DMS 273 (cell line): ENCODE measurements around the gene CKM.
A peak's percentile ranks its signal among the peaks of the same experiment; 100 is the strongest.
"Not testable (repeated sequence)": the region's sequence is repeated elsewhere in the genome, so short reads cannot be mapped to it uniquely, and the experiment has no call there.

Experiments used
- DNase-seq: peaks from one replicate; lab custom pipeline; 2025; ENCODE audit not compliant: unreplicated experiment; lab: John Stamatoyannopoulos, UW

Gene CKM

GRCh38 chr19:45349430-45349941 is 26.8 kb upstream of the CKM start:
- no peak for DNase-seq

GRCh38 chr19:45349126-45349415 is 26.4 kb upstream of the CKM start:
- DNase-seq, result no peak

DNA sequence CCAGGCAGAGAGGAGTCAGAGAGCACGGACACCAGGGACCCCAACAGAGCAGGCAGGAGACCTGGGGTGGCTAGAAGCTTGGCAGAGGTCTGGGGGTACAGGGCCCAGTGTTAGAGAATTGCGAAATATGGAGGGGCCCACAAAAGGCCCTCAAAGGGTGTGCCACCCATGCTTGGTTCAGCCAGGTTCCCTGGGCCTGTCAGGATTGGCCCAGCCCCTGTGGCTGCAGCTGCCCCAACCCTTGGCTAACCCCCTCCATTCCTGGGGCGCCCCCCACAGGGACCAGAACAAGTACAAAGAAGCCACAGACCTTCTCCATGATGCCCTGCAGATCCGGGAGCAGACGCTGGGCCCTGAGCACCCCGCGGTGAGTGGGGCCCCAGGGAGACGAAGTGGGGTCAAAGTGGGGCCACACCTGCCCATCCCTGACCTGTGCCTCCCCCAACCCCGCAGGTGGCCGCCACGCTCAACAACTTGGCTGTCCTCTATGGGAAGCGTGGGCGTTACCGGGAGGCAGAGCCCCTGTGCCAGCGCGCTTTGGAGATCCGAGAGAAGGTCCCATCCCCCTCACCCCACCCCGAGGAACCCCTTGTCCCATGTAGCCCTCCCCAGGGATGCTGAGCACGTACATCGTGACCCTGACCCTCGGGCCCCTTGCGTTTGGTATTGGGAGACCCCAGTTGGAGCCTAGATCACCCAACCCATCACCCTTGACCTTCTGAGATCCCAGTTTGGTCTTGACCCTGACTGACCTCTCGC is 25.9 kb upstream of the CKM start:
- DNase-seq, result peak; percentile 37

- no peak for DNase-seq
Observed at GRCh38 chr19:45347570-45348366, 25.1 kb upstream of the CKM start.

GRCh38 chr19:45346449-45346848 is 23.8 kb upstream of the CKM start:
- DNase-seq, result peak; percentile 79

DNA sequence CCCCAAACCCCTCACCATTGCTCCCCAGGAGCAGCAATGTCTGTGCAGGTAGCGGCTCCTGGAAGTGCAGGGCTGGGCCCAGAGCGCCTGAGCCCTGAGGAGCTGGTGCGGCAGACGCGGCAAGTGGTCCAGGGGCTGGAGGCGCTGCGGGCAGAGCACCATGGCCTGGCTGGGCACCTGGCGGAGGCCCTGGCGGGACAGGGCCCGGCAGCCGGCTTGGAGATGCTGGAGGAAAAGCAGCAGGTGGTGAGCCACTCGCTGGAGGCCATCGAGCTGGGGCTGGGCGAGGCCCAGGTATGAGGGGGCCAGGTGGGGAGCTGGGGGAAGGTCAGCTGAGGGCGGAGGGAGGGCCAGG is 22.8 kb upstream of the CKM start:
- no peak for DNase-seq

GRCh38 chr19:45344621-45345505 is 22.2 kb upstream of the CKM start:
- no peak for DNase-seq

DNA sequence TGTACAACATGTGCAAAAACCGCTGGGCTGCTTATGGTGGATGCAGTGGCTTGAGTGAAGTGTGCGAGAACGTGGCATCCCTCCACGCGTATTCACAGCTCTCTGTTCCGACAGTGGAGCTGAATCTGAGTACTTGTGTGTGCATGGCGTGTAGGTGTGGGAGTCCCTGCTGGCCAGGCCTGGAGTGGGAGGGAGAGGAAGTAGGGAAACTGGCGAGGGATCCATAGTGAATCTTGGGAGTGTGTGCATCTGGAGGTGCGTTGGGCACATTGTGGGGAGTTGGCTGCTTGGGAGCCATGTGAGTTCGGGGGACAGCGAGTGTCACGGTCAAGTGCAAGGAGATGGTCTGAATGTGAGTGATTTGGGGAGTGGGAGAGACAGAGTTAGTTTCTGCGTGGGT is 20.2 kb upstream of the CKM start:
- DNase-seq, result no peak

GRCh38 chr19:45340899-45341453 is 18.3 kb upstream of the CKM start:
- DNase-seq, result no peak

- peak; percentile 60 for DNase-seq
Observed at GRCh38 chr19:45340232-45340898, 17.7 kb upstream of the CKM start, which contains the start of gene KLC3. Gene KLC3, plus strand, starts transcription at chr19:45340750. Its CDS starts 4,792 bp downstream, at chr19:45345542.

DNA sequence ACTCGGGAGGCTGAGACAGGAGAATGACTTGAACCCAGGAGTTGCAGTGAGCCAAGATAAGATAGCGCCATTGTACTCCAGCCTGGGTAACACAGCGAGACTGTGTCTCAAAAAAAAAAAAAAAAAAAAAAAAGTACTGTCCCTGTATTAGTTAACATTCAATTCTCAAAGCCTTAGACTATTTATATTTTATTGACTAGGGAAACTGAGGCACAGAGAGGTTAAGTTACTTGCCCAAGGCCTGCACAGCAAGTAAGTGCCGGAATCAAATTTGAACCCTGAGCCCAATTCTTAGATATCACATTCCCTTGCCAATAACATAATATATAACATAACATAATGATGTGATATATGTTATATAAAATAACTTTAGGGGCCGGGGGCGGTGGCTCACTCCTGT is 17.0 kb upstream of the CKM start:
- no peak for DNase-seq

GRCh38 chr19:45336696-45337251 is 14.1 kb upstream of the CKM start:
- no peak for DNase-seq

DNA sequence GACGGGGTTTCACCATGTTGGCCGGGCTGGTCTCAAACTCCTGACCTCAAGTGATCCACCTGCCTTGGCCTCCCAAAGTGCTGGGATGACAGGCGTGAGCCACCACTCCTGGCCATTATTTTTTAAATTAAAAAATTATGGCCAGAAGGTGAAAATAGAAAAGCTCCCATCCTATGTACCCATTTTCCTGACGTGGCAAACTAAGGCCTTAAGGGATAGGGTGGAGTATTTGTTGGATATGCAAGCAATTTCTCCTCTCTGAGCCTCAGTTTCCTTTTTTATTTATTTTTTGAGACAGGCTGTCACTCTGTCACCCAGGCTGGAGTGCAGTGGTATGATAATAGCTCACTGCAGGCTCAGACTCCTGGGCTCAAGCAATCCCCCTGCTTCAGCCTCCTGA is 12.2 kb upstream of the CKM start:
- DNase-seq, result not testable (repeated sequence)

DNA sequence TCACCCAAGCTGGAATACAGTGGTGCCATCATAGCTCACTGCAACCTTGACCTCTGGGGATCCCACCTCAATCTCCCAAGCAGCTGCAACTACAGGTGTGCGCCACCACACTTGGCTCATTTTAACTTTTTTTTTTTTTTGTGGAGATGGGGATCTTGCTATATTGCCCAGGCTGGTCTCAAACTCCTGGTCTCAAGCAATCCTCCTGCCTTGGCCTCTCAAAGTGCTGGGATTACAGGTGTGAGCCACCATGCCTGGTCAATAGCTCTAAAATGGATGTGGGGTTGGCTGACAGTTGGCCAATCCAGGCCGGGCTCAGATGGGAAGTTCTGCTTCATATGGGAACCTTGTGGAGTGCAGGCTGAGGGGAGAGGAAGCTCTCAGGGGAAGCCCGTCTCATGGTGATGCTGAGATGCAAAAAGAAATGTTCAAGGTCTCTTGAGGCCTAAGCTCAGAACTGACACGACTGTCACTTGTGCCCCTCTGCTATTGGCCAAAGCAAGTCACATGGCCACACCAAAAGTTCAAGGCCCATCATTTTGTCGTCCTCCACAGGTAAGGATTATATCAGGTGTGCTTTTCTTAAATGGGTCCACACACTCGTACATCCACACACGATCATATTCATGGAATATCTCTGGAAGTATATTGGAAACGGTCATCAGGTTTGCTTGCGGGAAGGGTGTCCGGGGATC is 11.1 kb upstream of the CKM start:
- DNase-seq, result no peak

DNA sequence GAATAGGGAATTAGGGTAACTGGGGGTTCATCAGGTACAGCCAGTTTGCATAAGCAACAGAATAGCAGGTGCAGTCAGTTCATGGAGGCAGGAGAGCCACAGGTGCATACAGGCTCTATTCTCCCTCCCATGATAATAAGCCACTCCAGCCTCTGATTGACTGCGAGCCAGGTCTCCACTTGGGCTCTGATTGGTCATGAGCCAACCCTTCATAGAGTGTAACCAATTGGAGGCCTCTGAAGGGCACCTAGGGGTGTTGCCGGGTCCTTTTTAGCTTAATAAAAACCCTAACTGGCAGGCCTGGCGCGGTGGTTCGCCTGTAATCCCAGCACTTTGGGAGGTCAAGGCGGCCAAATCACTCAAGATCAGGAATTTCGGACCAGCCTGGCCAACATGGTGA is 8.7 kb upstream of the CKM start:
- peak; percentile 75 for DNase-seq

DNA sequence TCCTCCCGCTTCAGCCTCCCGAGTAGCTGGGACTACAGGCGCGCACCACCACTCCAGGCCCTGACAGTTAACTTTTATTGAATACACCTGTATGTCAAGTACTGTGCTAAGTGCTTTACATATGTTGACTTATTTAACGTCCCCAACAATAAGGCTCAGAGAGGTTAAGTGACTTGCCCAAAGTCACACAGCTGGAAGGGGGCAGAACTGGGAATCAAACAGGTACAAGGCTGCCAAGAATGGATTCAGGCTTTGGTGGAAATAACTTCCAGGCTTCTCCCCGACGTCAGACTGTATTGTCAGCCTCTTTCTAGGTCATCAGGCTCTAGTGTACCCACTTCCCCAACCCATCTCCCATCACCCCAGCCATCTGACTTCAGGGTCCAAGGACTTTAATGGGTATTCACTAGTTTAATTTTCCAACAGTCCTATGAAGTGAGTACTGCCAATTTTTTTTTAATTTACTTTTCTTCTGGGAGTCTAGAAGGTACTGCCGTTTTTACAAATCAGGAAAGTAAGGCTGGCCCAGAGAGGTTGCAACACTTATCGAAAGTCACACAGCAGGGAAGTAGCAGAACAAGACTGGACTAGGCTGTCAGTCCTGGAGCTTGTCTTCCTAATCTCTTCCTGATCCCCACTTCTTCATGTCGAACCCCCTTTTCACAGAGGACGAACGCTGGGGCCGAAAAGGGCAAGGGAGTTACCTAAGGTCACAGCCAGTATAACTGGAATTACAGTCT is 4.9 kb upstream of the CKM start:
- no peak for DNase-seq

DNA sequence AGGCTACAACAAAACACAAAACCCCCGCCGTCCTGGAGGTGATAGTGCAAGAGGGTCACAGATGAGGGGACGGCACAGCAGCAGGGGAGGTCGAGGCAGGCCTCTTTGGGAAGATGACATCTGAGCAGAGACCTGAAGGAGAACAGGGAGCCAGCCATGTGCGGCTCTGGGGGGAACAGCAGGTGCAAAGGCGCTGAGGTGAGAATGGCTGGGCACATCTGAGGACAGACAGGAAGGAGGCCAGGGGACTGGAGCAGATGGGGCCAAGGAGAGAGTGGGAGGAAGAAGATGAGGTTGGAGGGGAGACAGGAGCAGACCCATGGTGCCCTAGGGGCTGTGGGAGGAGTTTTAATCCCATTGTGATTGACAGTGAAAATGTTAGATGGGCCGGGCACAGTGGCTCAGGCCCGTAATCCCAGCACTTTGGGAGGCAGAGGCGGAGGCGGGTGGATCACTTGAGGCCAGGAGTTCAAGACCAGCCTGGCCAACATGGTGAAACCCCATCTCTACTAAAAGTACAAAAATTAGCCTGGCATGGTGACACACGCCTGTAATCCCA is 1.8 kb upstream of the CKM start:
- peak; percentile 47 for DNase-seq

DNA sequence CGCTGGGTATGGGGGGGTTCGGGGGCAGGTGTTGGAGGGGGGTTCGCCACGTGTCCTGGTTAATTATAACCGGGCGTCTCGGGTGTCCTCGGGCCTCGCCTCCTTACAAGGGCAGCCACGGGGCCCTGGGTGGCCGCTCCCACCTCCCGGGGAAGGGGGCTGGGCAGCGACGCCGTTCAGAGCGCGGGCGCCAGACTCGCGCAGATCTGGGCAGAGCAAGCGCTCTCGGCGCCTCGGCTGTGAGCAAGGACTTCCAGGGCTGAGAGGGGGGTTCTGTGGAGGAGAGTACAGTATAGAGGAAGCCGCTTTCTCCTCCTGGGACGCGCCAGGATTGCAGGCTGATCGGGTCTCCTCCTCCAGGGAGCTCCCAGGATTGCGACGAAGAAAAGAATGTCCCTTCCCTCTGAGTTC is 1.0 kb upstream of the CKM start:
- DNase-seq, result peak; percentile 47

GRCh38 chr19:45322311-45322710 is 364 bp downstream of the CKM start:
- peak; percentile 62 for DNase-seq
